ENCODE measurements around the gene LDLR. TPM values are rescaled to one million over a fixed set of nuclear protein-coding genes. Genes with fewer than 3 reads are reported as not detected.

The LDLR gene
- total and polyA plus RNA-seq, 2 donors (not counting 1 experiment from before 2014, with no cell fraction given), result 1.8 to 4.8 TPM

GRCh38 chr19:11046605-11047354, 42.5 kb upstream of the LDLR start:
- Mint-ChIP-seq H3K4me1 (peaks cover 49% of the 10 kb centered on the region), H3K9me3 (ENCODE audit: insufficient read depth) (no peaks in the 10 kb centered on the region), H3K27ac (no peak overlapping the region), H3K27me3 (peaks cover 15% of the 10 kb centered on the region), H3K4me3 (peak overlapping the region; percentile 45)
- no peak overlapping the region for H2AFZ ChIP-seq (ENCODE audit: insufficient read depth, low read depth, low read length, poor library complexity, severe bottlenecking)
- intact Hi-C loops (cut with micrococcal nuclease), result loop anchor here (5.0 kb wide), 2 partner anchors 84 to 376 kb away; partner anchors contain the start of gene SMARCA4
- H4K20me1 ChIP-seq (ENCODE audit: control insufficient read depth, insufficient read depth, low read length, poor library complexity, severe bottlenecking), result peaks cover 46% of the 10 kb centered on the region
- POLR2A ChIA-PET, result interaction anchor here (0.6 to 0.7 kb wide), 2 partner anchors 9 to 1344 kb away, joined by 5 to 11 read pairs; no protein-coding TSS in a partner anchor
- ATAC-seq (ENCODE audit: low read depth) (no peak), DNase-seq (peak; percentile 62)
- H3K27ac ChIP-seq (ENCODE audit: low read length in 2 of 2), result no peak overlapping the region
- H3K9ac ChIP-seq (ENCODE audit: low read length), result no peak overlapping the region
- 40% methylated on average over 12 of the region's 14 CpGs for WGBS (ENCODE audit: insufficient coverage)
- peak overlapping the region; percentile 43 for H3K4me2 ChIP-seq (replicated peaks; ENCODE audit: low read depth, low read length, poor library complexity, severe bottlenecking)
- H3K4me1 ChIP-seq (ENCODE audit: control insufficient read depth in 2 of 2, insufficient read depth in 2 of 2, low read length in 2 of 2), result peaks cover 54 to 66% of the 10 kb centered on the region in 2 donors
- peaks cover 0 to 18% of the 10 kb centered on the region in 2 experiments for H3K36me3 ChIP-seq (replicated peaks in 1 of 2; ENCODE audit: control extremely low read depth in 1 of 2, control insufficient read depth in 1 of 2, extremely low read depth in 1 of 2, insufficient read depth in 2 of 2, low read length in 1 of 2)
- TF ChIP-seq, protein P1, sequence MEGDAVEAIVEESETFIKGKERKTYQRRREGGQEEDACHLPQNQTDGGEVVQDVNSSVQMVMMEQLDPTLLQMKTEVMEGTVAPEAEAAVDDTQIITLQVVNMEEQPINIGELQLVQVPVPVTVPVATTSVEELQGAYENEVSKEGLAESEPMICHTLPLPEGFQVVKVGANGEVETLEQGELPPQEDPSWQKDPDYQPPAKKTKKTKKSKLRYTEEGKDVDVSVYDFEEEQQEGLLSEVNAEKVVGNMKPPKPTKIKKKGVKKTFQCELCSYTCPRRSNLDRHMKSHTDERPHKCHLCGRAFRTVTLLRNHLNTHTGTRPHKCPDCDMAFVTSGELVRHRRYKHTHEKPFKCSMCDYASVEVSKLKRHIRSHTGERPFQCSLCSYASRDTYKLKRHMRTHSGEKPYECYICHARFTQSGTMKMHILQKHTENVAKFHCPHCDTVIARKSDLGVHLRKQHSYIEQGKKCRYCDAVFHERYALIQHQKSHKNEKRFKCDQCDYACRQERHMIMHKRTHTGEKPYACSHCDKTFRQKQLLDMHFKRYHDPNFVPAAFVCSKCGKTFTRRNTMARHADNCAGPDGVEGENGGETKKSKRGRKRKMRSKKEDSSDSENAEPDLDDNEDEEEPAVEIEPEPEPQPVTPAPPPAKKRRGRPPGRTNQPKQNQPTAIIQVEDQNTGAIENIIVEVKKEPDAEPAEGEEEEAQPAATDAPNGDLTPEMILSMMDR (IDR thresholded peaks at IDR 0.05), result no peak
- TF ChIP-seq EZH2 (IDR thresholded peaks at IDR 0.05; ENCODE audit: borderline replicate concordance, insufficient read depth, low read depth, low read length, poor library complexity, severe bottlenecking), result no peak
- H3K79me2 ChIP-seq (ENCODE audit: control insufficient read depth, insufficient read depth, low read length), result no peaks in the 10 kb centered on the region
- peaks cover 0 to 18% (median 2%) of the 10 kb centered on the region in 4 experiments for H3K27me3 ChIP-seq (replicated peaks in 1 of 4; ENCODE audit: control extremely low read depth in 1 of 4, control insufficient read depth in 3 of 4, insufficient read depth in 4 of 4, low read length in 3 of 4)
- H3K9me3 ChIP-seq (ENCODE audit: control extremely low read depth in 1 of 3, control insufficient read depth in 2 of 3, insufficient read depth in 1 of 3, low read length in 2 of 3), result peaks cover 0 to 12% (median 0%) of the 10 kb centered on the region in 3 donors
- no peak overlapping the region for H3K4me3 ChIP-seq (ENCODE audit: control extremely low read depth in 1 of 5, extremely low read depth in 1 of 5, insufficient read depth in 1 of 5, low read depth in 2 of 5, low read length in 4 of 5)
- CTCF ChIA-PET, result interaction anchor here (0.8 to 1.4 kb wide), 3 partner anchors 11 to 83 kb away, joined by 3 to 8 read pairs (median 6); no protein-coding TSS in a partner anchor

- DNase-seq (no peak), ATAC-seq (ENCODE audit: low read depth) (no peak)
- Histone ChIP-seq H3K27ac (ENCODE audit: low read length in 2 of 2) (no peak overlapping the region), H3K9me3 (ENCODE audit: control extremely low read depth in 1 of 3, control insufficient read depth in 2 of 3, insufficient read depth in 1 of 3, low read length in 2 of 3) (peaks cover 0 to 12% (median 0%) of the 10 kb centered on the region in 3 donors), H3K4me3 (ENCODE audit: control extremely low read depth in 1 of 5, extremely low read depth in 1 of 5, insufficient read depth in 1 of 5, low read depth in 2 of 5, low read length in 4 of 5) (no peak overlapping the region), H3K9ac (ENCODE audit: low read length) (no peak overlapping the region), H3K4me2 (replicated peaks; ENCODE audit: low read depth, low read length, poor library complexity, severe bottlenecking) (no peak overlapping the region), H3K79me2 (ENCODE audit: control insufficient read depth, insufficient read depth, low read length) (no peaks in the 10 kb centered on the region), H3K27me3 (replicated peaks in 1 of 4; ENCODE audit: control extremely low read depth in 1 of 4, control insufficient read depth in 3 of 4, insufficient read depth in 4 of 4, low read length in 3 of 4) (peaks cover 0 to 8% (median 2%) of the 10 kb centered on the region in 4 experiments), H3K36me3 (replicated peaks in 1 of 2; ENCODE audit: control extremely low read depth in 1 of 2, control insufficient read depth in 1 of 2, extremely low read depth in 1 of 2, insufficient read depth in 2 of 2, low read length in 1 of 2) (peaks cover 0 to 12% of the 10 kb centered on the region in 2 experiments), H2AFZ (ENCODE audit: insufficient read depth, low read depth, low read length, poor library complexity, severe bottlenecking) (no peak overlapping the region), H4K20me1 (ENCODE audit: control insufficient read depth, insufficient read depth, low read length, poor library complexity, severe bottlenecking) (peaks cover 46% of the 10 kb centered on the region), H3K4me1 (ENCODE audit: control insufficient read depth in 2 of 2, insufficient read depth in 2 of 2, low read length in 2 of 2) (peaks cover 65 to 77% of the 10 kb centered on the region in 2 donors)
- TF ChIP-seq EZH2 (IDR thresholded peaks at IDR 0.05; ENCODE audit: borderline replicate concordance, insufficient read depth, low read depth, low read length, poor library complexity, severe bottlenecking), result no peak
- TF ChIP-seq, protein P1 (IDR thresholded peaks at IDR 0.05), result no peak
- 33% methylated on average over 3 of the region's 4 CpGs for WGBS (ENCODE audit: insufficient coverage)
- Mint-ChIP-seq H3K4me3 (peak overlapping the region; percentile 51), H3K4me1 (peaks cover 60% of the 10 kb centered on the region), H3K27ac (no peak overlapping the region), H3K9me3 (ENCODE audit: insufficient read depth) (no peaks in the 10 kb centered on the region), H3K27me3 (peaks cover 19% of the 10 kb centered on the region)
- ChIA-PET CTCF (interaction anchor here (0.5 to 1.3 kb wide), 3 partner anchors 12 to 78 kb away, joined by 3 to 14 read pairs (median 7); no protein-coding TSS in a partner anchor), POLR2A (interaction anchor here (1.1 kb wide), 1 partner anchor 12 kb away, joined by 4 read pairs; no protein-coding TSS in a partner anchor)
- intact Hi-C loops (cut with micrococcal nuclease), result loop anchor here (2.0 to 5.0 kb wide), 3 partner anchors 47 to 374 kb away; partner anchors contain the start of gene SMARCA4
These were observed 41.4 kb upstream of the LDLR start for GRCh38 chr19:11047866-11048265.
